HG02763 (cell line): ENCODE results near the gene VEGFB.

Source experiments
- ATAC-seq: cut with Tn5 transposase; IDR thresholded peaks from one replicate; pipeline ENCODE4 v1.9.1; 2021; ENCODE audit warnings: mild to moderate bottlenecking, moderate library complexity; ENCODE audit not compliant: unreplicated experiment

Gene VEGFB

GRCh38 chr11:64258946-64259532, 24.7 kb downstream of the VEGFB start:
- no peak for ATAC-seq

GRCh38 chr11:64259533-64260067, 25.2 kb downstream of the VEGFB start:
- ATAC-seq, result no peak

- ATAC-seq, result no peak
Measured at GRCh38 chr11:64260147-64260708, 25.8 kb downstream of the VEGFB start.

- ATAC-seq, result no peak
Measured at GRCh38 chr11:64261556-64262080, 27.2 kb downstream of the VEGFB start.

GRCh38 chr11:64262271-64263002, 28.1 kb downstream of the VEGFB start:
- no peak for ATAC-seq

- no peak for ATAC-seq
Measured at GRCh38 chr11:64263021-64263946, 28.9 kb downstream of the VEGFB start.

- ATAC-seq, result no peak
Measured at GRCh38 chr11:64263947-64264317, 29.5 kb downstream of the VEGFB start.

- no peak for ATAC-seq
Measured at GRCh38 chr11:64264371-64264852, 30.0 kb downstream of the VEGFB start.

- ATAC-seq, result no peak
Measured at GRCh38 chr11:64265176-64266160, 31.1 kb downstream of the VEGFB start.

GRCh38 chr11:64266339-64266738, 32.0 kb downstream of the VEGFB start:
- no peak for ATAC-seq

- no peak for ATAC-seq
Measured at GRCh38 chr11:64267207-64267945, 33.0 kb downstream of the VEGFB start.

GRCh38 chr11:64268025-64268892, 33.9 kb downstream of the VEGFB start:
- ATAC-seq, result no peak

GRCh38 chr11:64268893-64269539, 34.6 kb downstream of the VEGFB start:
- peak; percentile 10 for ATAC-seq

- peak; percentile 74 for ATAC-seq
Measured at GRCh38 chr11:64269540-64270220, 35.3 kb downstream of the VEGFB start.

- no peak for ATAC-seq
Measured at GRCh38 chr11:64275031-64275800, 40.8 kb downstream of the VEGFB start.

- no peak for ATAC-seq
Measured at GRCh38 chr11:64275841-64276240, 41.5 kb downstream of the VEGFB start.
